ENCODE data around the gene GOLGA6L1. TPM values are rescaled to one million over a fixed set of nuclear protein-coding genes. Genes with fewer than 3 reads are reported as not detected.
"Not testable (repeated sequence)": the region's sequence is repeated elsewhere in the genome, so short reads cannot be mapped to it uniquely, and the experiment has no call there.

Gene GOLGA6L1
- total RNA-seq, 1 experiment from 2014 or later: not detected

GRCh38 chr15:23083115-23083514 lies 53.5 kb downstream of the GOLGA6L1 start:
- DNase-seq (no peak), ATAC-seq (no peak)
- no peaks in the 10 kb centered on the region for H3K9me2 ChIP-seq (replicated peaks; ENCODE audit: low read length)
- no peak overlapping the region for H3K4me2 ChIP-seq (ENCODE audit: low read length)
- intact Hi-C loops (cut with micrococcal nuclease): no loop called here
- no peaks in the 10 kb centered on the region for H3K9me3 ChIP-seq (ENCODE audit: low read length)
- H3K27me3 ChIP-seq (ENCODE audit: low read length): peaks cover 39% of the 10 kb centered on the region
- no peak overlapping the region for H2AFZ ChIP-seq (ENCODE audit: low read length)
- CTCF ChIA-PET: no interaction called here
- no peak for TF ChIP-seq EZH2 (IDR thresholded peaks at IDR 0.05; ENCODE audit: low read length, unreplicated experiment)
- TF ChIP-seq EZH2phosphoT487 (IDR thresholded peaks at IDR 0.05; ENCODE audit: borderline replicate concordance, low read length): no peak
- no peak for TF ChIP-seq CTCF (conservative IDR thresholded peaks at IDR 0.05; ENCODE audit: low read depth, low read length)
- H3F3A ChIP-seq (ENCODE audit: low read length, unreplicated experiment): no peaks in the 10 kb centered on the region
- no peaks in the 10 kb centered on the region for H4K20me1 ChIP-seq (ENCODE audit: low read length)
- H3K9ac ChIP-seq (ENCODE audit: low read length): no peak overlapping the region
- no peak overlapping the region for H3K4me3 ChIP-seq (ENCODE audit: low read length)
- H3K79me2 ChIP-seq (ENCODE audit: low read length): no peaks in the 10 kb centered on the region
- POLR2A ChIA-PET (ENCODE audit: unreplicated experiment): no interaction called here
- H3K27ac ChIP-seq (ENCODE audit: low read length): no peak overlapping the region
- BruUV-seq (replicated peaks): no TSS peak
- H3K4me1 ChIP-seq (ENCODE audit: insufficient read depth, low read length): no peaks in the 10 kb centered on the region
- H3K36me3 ChIP-seq (ENCODE audit: low read depth, low read length): no peaks in the 10 kb centered on the region

- POLR2A ChIA-PET (ENCODE audit: unreplicated experiment); H3K36me3 ChIP-seq (ENCODE audit: low read depth, low read length); H3K9ac ChIP-seq (ENCODE audit: low read length); H4K20me1 ChIP-seq (ENCODE audit: low read length); CTCF ChIA-PET; H3K4me2 ChIP-seq (ENCODE audit: low read length); ATAC-seq; H3K4me3 ChIP-seq (ENCODE audit: low read length); H3F3A ChIP-seq (ENCODE audit: low read length, unreplicated experiment); DNase-seq; H3K4me1 ChIP-seq (ENCODE audit: insufficient read depth, low read length); H3K9me3 ChIP-seq (ENCODE audit: low read length); H3K79me2 ChIP-seq (ENCODE audit: low read length); H2AFZ ChIP-seq (ENCODE audit: low read length); BruUV-seq (replicated peaks); H3K9me2 ChIP-seq (replicated peaks; ENCODE audit: low read length); intact Hi-C loops (cut with micrococcal nuclease); H3K27ac ChIP-seq (ENCODE audit: low read length): not testable (repeated sequence)
- H3K27me3 ChIP-seq (ENCODE audit: low read length): peaks cover 39% of the 10 kb centered on the region
These were observed 54.5 kb downstream of the GOLGA6L1 start for GRCh38 chr15:23081996-23082737.

GRCh38 chr15:23081271-23081670 lies 55.4 kb downstream of the GOLGA6L1 start:
- POLR2A ChIA-PET (ENCODE audit: unreplicated experiment): no interaction called here
- no peak for ATAC-seq
- H3K9me2 ChIP-seq (replicated peaks; ENCODE audit: low read length): no peaks in the 10 kb centered on the region
- peaks cover 33% of the 10 kb centered on the region for H3K27me3 ChIP-seq (ENCODE audit: low read length)
- H3K79me2 ChIP-seq (ENCODE audit: low read length): no peaks in the 10 kb centered on the region
- H4K20me1 ChIP-seq (ENCODE audit: low read length): no peaks in the 10 kb centered on the region
- H3K36me3 ChIP-seq (ENCODE audit: low read depth, low read length): no peaks in the 10 kb centered on the region
- H3F3A ChIP-seq (ENCODE audit: low read length, unreplicated experiment): no peaks in the 10 kb centered on the region
- no peaks in the 10 kb centered on the region for H3K9me3 ChIP-seq (ENCODE audit: low read length)
- H3K4me2 ChIP-seq (ENCODE audit: low read length): no peak overlapping the region
- no peak overlapping the region for H2AFZ ChIP-seq (ENCODE audit: low read length)
- TF ChIP-seq EZH2phosphoT487 (IDR thresholded peaks at IDR 0.05; ENCODE audit: borderline replicate concordance, low read length) (no peak), EZH2 (IDR thresholded peaks at IDR 0.05; ENCODE audit: low read length, unreplicated experiment) (no peak), CTCF (conservative IDR thresholded peaks at IDR 0.05; ENCODE audit: low read depth, low read length) (no peak)
- intact Hi-C loops (cut with micrococcal nuclease): no loop called here
- no TSS peak for BruUV-seq (replicated peaks)
- H3K4me1 ChIP-seq (ENCODE audit: insufficient read depth, low read length): no peaks in the 10 kb centered on the region
- H3K9ac ChIP-seq (ENCODE audit: low read length): no peak overlapping the region
- CTCF ChIA-PET: no interaction called here
- H3K27ac ChIP-seq (ENCODE audit: low read length): no peak overlapping the region
- no peak for DNase-seq
- no peak overlapping the region for H3K4me3 ChIP-seq (ENCODE audit: low read length)
